Osteoblast (primary cell): ENCODE results near the gene MACF1. TPM values are rescaled to one million over a fixed set of nuclear protein-coding genes. Genes with fewer than 3 reads are reported as not detected.

Source experiments
- DNase-seq: peaks from one replicate; pipeline ENCODE4 v3.0.0; 2011; ENCODE audit warnings: low spot score, mixed read lengths; ENCODE audit not compliant: insufficient read length; ENCODE audit errors: missing footprints
- H2AFZ ChIP-seq: 2 replicates; pipeline ENCODE4 v1.6.0; 2011; ENCODE audit warnings: mild to moderate bottlenecking, low read length
- H3K27ac ChIP-seq: 2 replicates; pipeline ENCODE4 v1.5.1; 2011; ENCODE audit warnings: mild to moderate bottlenecking, low read depth, low read length, moderate library complexity
- H3K27me3 ChIP-seq: 2 replicates; pipeline ENCODE4 v1.6.0; 2012; ENCODE audit warnings: mild to moderate bottlenecking, control low read depth, inconsistent platforms, low read length, moderate library complexity; ENCODE audit not compliant: insufficient read depth
- H3K36me3 ChIP-seq: 2 replicates; pipeline ENCODE4 v1.5.1; 2011; ENCODE audit warnings: mild to moderate bottlenecking, low read length, control low read depth, moderate library complexity; ENCODE audit not compliant: insufficient read depth
- H3K4me1 ChIP-seq: 2 replicates; pipeline ENCODE4 v1.5.1; 2011; ENCODE audit warnings: mild to moderate bottlenecking, low read length, control low read depth, moderate library complexity; ENCODE audit not compliant: insufficient read depth
- H3K4me2 ChIP-seq: 2 replicates; pipeline ENCODE4 v1.6.0; 2011; ENCODE audit warnings: mild to moderate bottlenecking, low read length; ENCODE audit not compliant: insufficient read depth
- H3K4me3 ChIP-seq: fragments of 200-600 bp; sonication (generic); 3 replicates; pipeline ENCODE4 v1.5.1; 2012; ENCODE audit warnings: mild to moderate bottlenecking, low read length, inconsistent platforms; ENCODE audit not compliant: insufficient read depth
- H3K79me2 ChIP-seq: 2 replicates; pipeline ENCODE4 v1.6.0; 2012; ENCODE audit warnings: mild to moderate bottlenecking, low read length, control low read depth, inconsistent platforms; ENCODE audit not compliant: insufficient read depth
- H3K9me3 ChIP-seq: 2 replicates; pipeline ENCODE4 v1.5.1; 2011; ENCODE audit warnings: low read depth, low read length, control low read depth
- H4K20me1 ChIP-seq: 2 replicates; pipeline ENCODE4 v1.6.0; 2012; ENCODE audit warnings: mild to moderate bottlenecking, low read length, control low read depth; ENCODE audit not compliant: insufficient read depth
- CTCF ChIP-seq: IDR thresholded peaks from 2 replicates; pipeline ENCODE4 v1.5.1; 2011; ENCODE audit warnings: mild to moderate bottlenecking, low read depth, low read length, moderate library complexity; ENCODE audit errors: extremely low read depth
- total RNA-seq: library from RNA; depleted of rRNA; stranded (reverse); fragments of >200 nt; gene quantifications from 2 replicates; pipeline ENCODE4 v1.2.3, GENCODE V29; 2012

The MACF1 gene
- total RNA-seq, 1 donor, result 424 TPM

GRCh38 chr1:39337067-39337466 lies 132.6 kb downstream of the MACF1 start:
- no peaks in the 10 kb centered on the region for H3K79me2 ChIP-seq
- H3K27me3 ChIP-seq, result no peaks in the 10 kb centered on the region
- no peak overlapping the region for H3K4me3 ChIP-seq
- H3K36me3 ChIP-seq, result peaks cover 80% of the 10 kb centered on the region
- no peak overlapping the region for H3K27ac ChIP-seq
- no peaks in the 10 kb centered on the region for H3K9me3 ChIP-seq
- H4K20me1 ChIP-seq, result no peaks in the 10 kb centered on the region
- H3K4me1 ChIP-seq, result no peaks in the 10 kb centered on the region
- no peak overlapping the region for H2AFZ ChIP-seq
- no peak for TF ChIP-seq CTCF
- H3K4me2 ChIP-seq, result no peak overlapping the region
- no peak for DNase-seq

GRCh38 chr1:39342776-39343175 lies 138.3 kb downstream of the MACF1 start:
- Histone ChIP-seq H3K79me2 (no peaks in the 10 kb centered on the region), H3K4me3 (no peak overlapping the region), H2AFZ (no peak overlapping the region), H3K27me3 (no peaks in the 10 kb centered on the region), H4K20me1 (no peaks in the 10 kb centered on the region), H3K36me3 (peaks cover 69% of the 10 kb centered on the region), H3K4me1 (no peaks in the 10 kb centered on the region), H3K9me3 (no peaks in the 10 kb centered on the region), H3K27ac (no peak overlapping the region), H3K4me2 (no peak overlapping the region)
- no peak for TF ChIP-seq CTCF
- DNase-seq, result no peak

GRCh38 chr1:39344394-39345154 lies 140.1 kb downstream of the MACF1 start:
- Histone ChIP-seq H3K4me2 (no peak overlapping the region), H2AFZ (no peak overlapping the region), H3K4me1 (no peaks in the 10 kb centered on the region), H3K4me3 (no peak overlapping the region), H3K9me3 (no peaks in the 10 kb centered on the region), H4K20me1 (no peaks in the 10 kb centered on the region), H3K79me2 (no peaks in the 10 kb centered on the region), H3K27ac (no peak overlapping the region), H3K36me3 (peaks cover 69% of the 10 kb centered on the region), H3K27me3 (no peaks in the 10 kb centered on the region)
- DNase-seq, result no peak
- TF ChIP-seq CTCF, result no peak

- DNase-seq, result no peak
- peaks cover 71% of the 10 kb centered on the region for H3K36me3 ChIP-seq
- H3K9me3 ChIP-seq, result no peaks in the 10 kb centered on the region
- H3K27ac ChIP-seq, result no peak overlapping the region
- H3K4me2 ChIP-seq, result no peak overlapping the region
- no peaks in the 10 kb centered on the region for H3K79me2 ChIP-seq
- TF ChIP-seq CTCF, result no peak
- H3K4me1 ChIP-seq, result no peaks in the 10 kb centered on the region
- no peak overlapping the region for H2AFZ ChIP-seq
- no peaks in the 10 kb centered on the region for H3K27me3 ChIP-seq
- H3K4me3 ChIP-seq, result no peak overlapping the region
- no peaks in the 10 kb centered on the region for H4K20me1 ChIP-seq
Measured at GRCh38 chr1:39346872-39347271, 142.4 kb downstream of the MACF1 start.
